Posterior cingulate gyrus (tissue), 11 donors: ENCODE measurements around the gene KCNIP4.

Experiments
- DNase-seq, 10 donors: peaks; one replicate each; pipeline versions ENCODE4 v3.0.0 to v3.0.0-alpha.2; 2020 to 2021; ENCODE audit warnings: mixed read lengths in 3 of 10
- intact Hi-C: fragments of 100-400 bp; cut with DNase I; formaldehyde crosslinking; loops from one replicate; pipeline ENCODE4 v1.15.1; 2023

KCNIP4 gene

GRCh38 chr4:21915761-21916160 lies 32.8 kb downstream of the KCNIP4 start:
- peak in 1 of 10 donors; percentile 9 for DNase-seq
- intact Hi-C loops: no loop called here

GRCh38 chr4:21901831-21902230 lies 46.7 kb downstream of the KCNIP4 start:
- no peak for DNase-seq
- intact Hi-C loops: no loop called here

- intact Hi-C loops: no loop called here
- DNase-seq: no peak
These were observed 47.3 kb downstream of the KCNIP4 start for GRCh38 chr4:21901281-21901680.

- DNase-seq: no peak
- intact Hi-C loops: no loop called here
These were observed 48.4 kb downstream of the KCNIP4 start for GRCh38 chr4:21900211-21900610.

- DNase-seq: no peak
- intact Hi-C loops: no loop called here
These were observed 50.5 kb downstream of the KCNIP4 start for GRCh38 chr4:21898101-21898500.

- DNase-seq: no peak
- intact Hi-C loops: no loop called here
These were observed 51.8 kb downstream of the KCNIP4 start for GRCh38 chr4:21896767-21897166.

- no peak for DNase-seq
- intact Hi-C loops: no loop called here
These were observed 55.4 kb downstream of the KCNIP4 start for GRCh38 chr4:21893136-21893535.

- no peak for DNase-seq
- intact Hi-C loops: no loop called here
These were observed 58.3 kb downstream of the KCNIP4 start for GRCh38 chr4:21890231-21890630.

GRCh38 chr4:21888195-21888976 lies 60.2 kb downstream of the KCNIP4 start:
- intact Hi-C loops: no loop called here
- no peak for DNase-seq

- intact Hi-C loops: no loop called here
These were observed 61.1 kb downstream of the KCNIP4 start for GRCh38 chr4:21887481-21887880.

GRCh38 chr4:21885770-21886169 lies 62.8 kb downstream of the KCNIP4 start:
- intact Hi-C loops: no loop called here
- DNase-seq: no peak

More at GRCh38 chr4:21887481-21887880, 61.1 kb downstream of the KCNIP4 start:
- DNase-seq: no peak

- DNase-seq: no peak
- intact Hi-C loops: no loop called here
These were observed 63.3 kb downstream of the KCNIP4 start for GRCh38 chr4:21885241-21885640.

- intact Hi-C loops: no loop called here
- no peak for DNase-seq
These were observed 64.0 kb downstream of the KCNIP4 start for GRCh38 chr4:21884615-21885014.

- intact Hi-C loops: no loop called here
These were observed 66.3 kb downstream of the KCNIP4 start for GRCh38 chr4:21882051-21882839.

GRCh38 chr4:21879187-21879586 lies 69.4 kb downstream of the KCNIP4 start:
- intact Hi-C loops: no loop called here
- DNase-seq: no peak

More at GRCh38 chr4:21882051-21882839, 66.3 kb downstream of the KCNIP4 start:
- DNase-seq: no peak

GRCh38 chr4:21876711-21877110 lies 71.9 kb downstream of the KCNIP4 start:
- intact Hi-C loops: no loop called here

GRCh38 chr4:21873145-21873544 lies 75.4 kb downstream of the KCNIP4 start:
- no peak for DNase-seq
- intact Hi-C loops: no loop called here

More at GRCh38 chr4:21876711-21877110, 71.9 kb downstream of the KCNIP4 start:
- DNase-seq: no peak

- intact Hi-C loops: no loop called here
- no peak for DNase-seq
These were observed 76.5 kb downstream of the KCNIP4 start for GRCh38 chr4:21872101-21872500.

GRCh38 chr4:21869978-21870745 lies 78.4 kb downstream of the KCNIP4 start:
- no peak for DNase-seq
- intact Hi-C loops: no loop called here

- intact Hi-C loops: no loop called here
- DNase-seq: no peak
These were observed 83.9 kb downstream of the KCNIP4 start for GRCh38 chr4:21864686-21865085.

GRCh38 chr4:21862917-21863316 lies 85.7 kb downstream of the KCNIP4 start:
- DNase-seq: no peak
- intact Hi-C loops: no loop called here
